Measurements from ENCODE around the gene SLC24A4.

DNA sequence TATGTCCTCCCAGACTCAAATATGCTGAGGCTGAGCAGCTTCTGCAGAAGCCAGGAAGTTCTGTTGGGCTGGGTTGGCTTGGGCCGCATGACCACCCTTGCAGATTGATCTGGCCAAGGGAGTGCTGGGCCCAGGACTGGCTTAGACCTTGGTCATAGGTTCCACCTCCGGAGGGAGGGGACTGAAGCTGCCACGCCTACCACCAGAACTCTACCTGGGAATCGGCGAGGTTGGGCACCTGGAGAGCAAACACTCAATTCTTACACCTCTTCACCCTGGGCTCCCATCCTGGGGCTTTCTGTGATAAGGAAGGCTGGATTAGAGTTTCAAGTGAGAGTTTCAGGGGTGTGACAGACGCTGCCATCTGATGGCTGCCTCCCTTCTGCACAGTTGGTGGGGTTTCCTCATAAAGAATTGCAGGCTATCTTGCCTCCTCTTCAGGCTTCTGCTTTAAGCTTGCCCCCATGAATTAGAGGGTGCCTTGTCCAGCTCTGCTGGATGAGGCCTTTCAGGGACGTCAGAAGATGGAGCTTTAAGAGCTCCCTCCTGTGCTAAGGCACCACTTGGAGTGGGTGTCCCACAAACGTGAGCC, 5.8 kb downstream of the SLC24A4 start:
- TF ChIP-seq, protein P1, sequence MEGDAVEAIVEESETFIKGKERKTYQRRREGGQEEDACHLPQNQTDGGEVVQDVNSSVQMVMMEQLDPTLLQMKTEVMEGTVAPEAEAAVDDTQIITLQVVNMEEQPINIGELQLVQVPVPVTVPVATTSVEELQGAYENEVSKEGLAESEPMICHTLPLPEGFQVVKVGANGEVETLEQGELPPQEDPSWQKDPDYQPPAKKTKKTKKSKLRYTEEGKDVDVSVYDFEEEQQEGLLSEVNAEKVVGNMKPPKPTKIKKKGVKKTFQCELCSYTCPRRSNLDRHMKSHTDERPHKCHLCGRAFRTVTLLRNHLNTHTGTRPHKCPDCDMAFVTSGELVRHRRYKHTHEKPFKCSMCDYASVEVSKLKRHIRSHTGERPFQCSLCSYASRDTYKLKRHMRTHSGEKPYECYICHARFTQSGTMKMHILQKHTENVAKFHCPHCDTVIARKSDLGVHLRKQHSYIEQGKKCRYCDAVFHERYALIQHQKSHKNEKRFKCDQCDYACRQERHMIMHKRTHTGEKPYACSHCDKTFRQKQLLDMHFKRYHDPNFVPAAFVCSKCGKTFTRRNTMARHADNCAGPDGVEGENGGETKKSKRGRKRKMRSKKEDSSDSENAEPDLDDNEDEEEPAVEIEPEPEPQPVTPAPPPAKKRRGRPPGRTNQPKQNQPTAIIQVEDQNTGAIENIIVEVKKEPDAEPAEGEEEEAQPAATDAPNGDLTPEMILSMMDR (IDR thresholded peaks at IDR 0.05) = no peak
- no peak for TF ChIP-seq POLR2A (IDR thresholded peaks at IDR 0.05)

All from breast epithelium (tissue), 3 donors.